ENCODE measurements around the gene LIMK1. TPM values are rescaled to one million over a fixed set of nuclear protein-coding genes. Genes with fewer than 3 reads are reported as not detected.

The LIMK1 gene
- total and polyA plus RNA-seq, 9 donors = 9.6 to 21.9 (median 16.8) TPM

DNA sequence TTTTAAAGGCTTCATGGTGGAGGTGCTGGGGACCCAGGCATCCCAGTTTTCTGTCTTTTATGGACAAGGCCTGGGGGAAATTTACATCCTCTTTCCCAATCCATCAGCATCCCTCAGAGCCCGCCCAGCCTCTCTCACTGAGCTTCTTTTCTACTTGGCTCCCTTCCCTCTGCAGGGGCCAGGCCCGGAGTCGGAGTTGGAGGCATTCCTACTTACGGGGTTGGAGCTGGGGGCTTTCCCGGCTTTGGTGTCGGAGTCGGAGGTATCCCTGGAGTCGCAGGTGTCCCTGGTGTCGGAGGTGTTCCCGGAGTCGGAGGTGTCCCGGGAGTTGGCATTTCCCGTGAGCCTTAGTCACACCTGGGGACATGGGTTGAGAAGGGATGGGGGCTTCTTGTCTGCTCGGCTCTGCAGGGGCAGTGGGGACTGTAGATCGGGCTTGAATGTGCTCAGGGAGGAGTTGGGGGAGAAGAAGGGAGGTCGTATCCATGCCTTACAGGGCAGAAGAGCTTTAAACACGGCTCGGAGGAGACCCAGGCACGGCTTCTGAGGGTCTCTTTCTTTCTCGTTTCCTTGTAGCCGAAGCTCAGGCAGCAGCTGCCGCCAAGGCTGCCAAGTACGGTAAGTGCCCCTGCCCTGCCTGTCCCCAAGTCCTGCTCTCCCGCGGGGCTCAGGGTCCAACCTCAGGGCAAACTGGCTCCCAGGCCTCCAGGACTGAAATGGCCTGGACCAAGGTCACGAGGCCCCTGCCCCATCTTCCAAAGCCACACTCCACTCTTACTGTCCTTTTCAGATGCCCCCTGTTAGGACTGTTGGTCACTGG is 27.3 kb upstream of the LIMK1 start:
- H3K4me3 ChIP-seq (ENCODE audit: low read length) = no peak overlapping the region
- peaks cover 10% of the 10 kb centered on the region for H3K4me1 ChIP-seq (ENCODE audit: control insufficient read depth, insufficient read depth, low read length)
- no peaks in the 10 kb centered on the region for H3K9me3 ChIP-seq (replicated peaks; ENCODE audit: control insufficient read depth, low read depth, low read length)
- no peaks in the 10 kb centered on the region for H3K27me3 ChIP-seq (ENCODE audit: control insufficient read depth, insufficient read depth, low read length)
- peaks cover 12% of the 10 kb centered on the region for H3K36me3 ChIP-seq (ENCODE audit: control insufficient read depth, insufficient read depth, low read length)
- H3K27ac ChIP-seq (ENCODE audit: low read length) = no peak overlapping the region
- 65% methylated on average over 17 of the region's 26 CpGs for WGBS (ENCODE audit: insufficient coverage)
- DNase-seq = no peak

DNA sequence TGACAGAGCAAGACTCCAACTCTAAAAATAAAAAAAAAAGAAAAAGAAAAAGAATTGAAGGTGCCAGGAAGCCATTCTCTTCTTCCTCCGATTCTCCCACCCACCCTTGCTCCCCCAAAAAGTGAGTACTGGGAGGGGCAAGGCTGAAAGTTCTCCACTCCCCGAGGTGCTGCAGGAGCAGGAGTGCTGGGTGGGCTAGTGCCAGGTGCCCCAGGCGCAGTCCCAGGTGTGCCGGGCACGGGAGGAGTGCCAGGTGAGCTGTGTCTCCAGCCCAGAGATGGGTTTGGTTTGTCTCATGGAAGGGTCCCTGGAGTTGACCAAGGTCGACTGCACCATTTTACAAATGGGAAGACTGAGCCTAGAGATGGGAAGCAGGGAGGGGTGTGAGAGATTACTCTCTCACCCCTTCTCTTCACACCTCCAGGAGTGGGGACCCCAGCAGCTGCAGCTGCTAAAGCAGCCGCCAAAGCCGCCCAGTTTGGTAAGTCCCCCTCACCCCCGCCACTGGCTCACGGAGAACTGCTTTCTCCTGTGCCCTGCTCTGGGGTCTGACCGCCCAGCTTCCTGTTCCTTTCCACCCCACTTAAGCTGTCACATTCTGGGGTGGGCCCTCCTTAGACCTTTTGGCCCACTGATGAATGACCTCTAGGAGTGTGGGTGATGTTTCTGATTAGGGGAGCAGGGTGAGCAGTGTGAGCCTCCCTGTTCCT is 26.2 kb upstream of the LIMK1 start:
- WGBS (ENCODE audit: insufficient coverage) = 77% methylated on average over 6 of the region's 11 CpGs

DNA sequence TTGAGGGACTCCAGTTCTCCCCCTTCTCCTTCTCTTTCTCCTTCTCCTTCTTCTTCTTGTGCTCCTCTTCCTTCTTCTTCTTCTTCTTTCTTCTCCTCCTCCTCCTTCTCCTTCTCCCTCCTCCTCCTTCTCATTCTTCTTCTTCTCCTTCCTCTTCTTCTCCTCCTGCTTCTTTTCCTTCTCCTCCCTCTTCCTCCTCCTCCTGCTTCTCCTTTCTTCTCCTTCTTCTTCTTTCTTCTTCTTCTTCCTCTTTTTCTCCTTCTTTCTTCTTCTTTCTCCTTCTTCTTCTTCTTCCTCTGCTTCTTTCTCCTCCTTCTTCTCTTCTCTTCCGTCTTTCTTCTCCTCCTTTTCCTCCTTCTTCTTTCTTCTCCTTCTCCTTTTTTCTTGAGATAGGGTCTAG is 25.6 kb upstream of the LIMK1 start:
- no peak for DNase-seq
- peaks cover 15% of the 10 kb centered on the region for H3K36me3 ChIP-seq (ENCODE audit: control insufficient read depth, insufficient read depth, low read length)
- peaks cover 11% of the 10 kb centered on the region for H3K4me1 ChIP-seq (ENCODE audit: control insufficient read depth, insufficient read depth, low read length)
- no peaks in the 10 kb centered on the region for H3K27me3 ChIP-seq (ENCODE audit: control insufficient read depth, insufficient read depth, low read length)
- WGBS (ENCODE audit: insufficient coverage) = 100% methylated on average over 1 of the region's 1 CpG
- H3K9me3 ChIP-seq (replicated peaks; ENCODE audit: control insufficient read depth, low read depth, low read length) = no peaks in the 10 kb centered on the region
- H3K4me3 ChIP-seq (ENCODE audit: low read length) = no peak overlapping the region
- H3K27ac ChIP-seq (ENCODE audit: low read length) = no peak overlapping the region

More for the DNA sequence above, 26.2 kb upstream of the LIMK1 start:
- no peak for DNase-seq
- no peaks in the 10 kb centered on the region for H3K9me3 ChIP-seq (replicated peaks; ENCODE audit: control insufficient read depth, low read depth, low read length)
- peaks cover 11% of the 10 kb centered on the region for H3K4me1 ChIP-seq (ENCODE audit: control insufficient read depth, insufficient read depth, low read length)
- no peaks in the 10 kb centered on the region for H3K27me3 ChIP-seq (ENCODE audit: control insufficient read depth, insufficient read depth, low read length)
- no peak overlapping the region for H3K27ac ChIP-seq (ENCODE audit: low read length)
- H3K36me3 ChIP-seq (ENCODE audit: control insufficient read depth, insufficient read depth, low read length) = peaks cover 15% of the 10 kb centered on the region
- H3K4me3 ChIP-seq (ENCODE audit: low read length) = no peak overlapping the region

DNA sequence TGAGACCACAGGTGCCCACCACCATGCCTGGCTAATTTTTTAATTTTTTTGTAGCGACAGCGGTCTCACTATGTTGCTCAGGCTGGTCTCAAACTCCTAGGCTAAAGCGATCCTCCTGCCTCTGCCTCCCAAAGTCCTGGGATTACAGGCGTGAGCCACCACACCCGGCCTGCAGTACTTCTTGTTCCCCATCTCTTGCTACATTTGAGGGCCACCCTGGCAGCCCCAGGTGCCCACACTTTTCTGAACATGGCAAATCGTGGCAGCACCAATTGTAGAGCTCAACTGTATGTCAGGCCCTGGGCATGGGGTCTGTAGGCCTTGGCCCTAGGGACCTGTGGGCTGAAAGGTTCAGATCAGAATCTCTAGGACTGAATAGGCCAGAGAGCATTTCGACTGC is 25.1 kb upstream of the LIMK1 start:
- Histone ChIP-seq H3K27me3 (ENCODE audit: control insufficient read depth, insufficient read depth, low read length) (no peaks in the 10 kb centered on the region), H3K27ac (ENCODE audit: low read length) (no peak overlapping the region), H3K36me3 (ENCODE audit: control insufficient read depth, insufficient read depth, low read length) (peaks cover 18% of the 10 kb centered on the region), H3K4me1 (ENCODE audit: control insufficient read depth, insufficient read depth, low read length) (peaks cover 11% of the 10 kb centered on the region), H3K4me3 (ENCODE audit: low read length) (no peak overlapping the region), H3K9me3 (replicated peaks; ENCODE audit: control insufficient read depth, low read depth, low read length) (no peaks in the 10 kb centered on the region)
- 83% methylated on average over 7 of the region's 7 CpGs for WGBS (ENCODE audit: insufficient coverage)
- DNase-seq = no peak

DNA sequence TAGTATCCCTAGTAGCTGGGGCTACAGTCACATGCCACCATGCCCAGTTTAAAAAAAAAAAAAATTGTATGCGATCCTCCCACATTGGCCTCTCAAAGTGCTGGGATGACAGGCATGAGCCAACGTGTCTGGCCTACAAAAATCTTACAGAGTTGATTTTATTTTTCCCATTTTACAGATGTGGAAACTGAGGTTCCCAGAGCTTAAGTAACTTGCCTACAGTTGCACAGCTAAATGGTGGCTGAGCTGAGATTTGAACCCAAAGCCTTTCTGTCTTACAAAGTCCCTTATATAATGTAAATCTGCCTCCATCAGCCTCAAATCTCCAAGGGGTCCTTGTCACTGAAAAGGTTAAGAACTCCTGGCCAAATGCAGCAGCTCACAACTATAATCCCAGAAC is 24.6 kb upstream of the LIMK1 start:
- no peak for DNase-seq
- no CpG with 5 or more reads among the region's 2 CpGs for WGBS (ENCODE audit: insufficient coverage)
- Histone ChIP-seq H3K9me3 (replicated peaks; ENCODE audit: control insufficient read depth, low read depth, low read length) (no peaks in the 10 kb centered on the region), H3K4me1 (ENCODE audit: control insufficient read depth, insufficient read depth, low read length) (peaks cover 11% of the 10 kb centered on the region), H3K36me3 (ENCODE audit: control insufficient read depth, insufficient read depth, low read length) (peaks cover 20% of the 10 kb centered on the region), H3K27me3 (ENCODE audit: control insufficient read depth, insufficient read depth, low read length) (no peaks in the 10 kb centered on the region), H3K27ac (ENCODE audit: low read length) (no peak overlapping the region), H3K4me3 (ENCODE audit: low read length) (no peak overlapping the region)

DNA sequence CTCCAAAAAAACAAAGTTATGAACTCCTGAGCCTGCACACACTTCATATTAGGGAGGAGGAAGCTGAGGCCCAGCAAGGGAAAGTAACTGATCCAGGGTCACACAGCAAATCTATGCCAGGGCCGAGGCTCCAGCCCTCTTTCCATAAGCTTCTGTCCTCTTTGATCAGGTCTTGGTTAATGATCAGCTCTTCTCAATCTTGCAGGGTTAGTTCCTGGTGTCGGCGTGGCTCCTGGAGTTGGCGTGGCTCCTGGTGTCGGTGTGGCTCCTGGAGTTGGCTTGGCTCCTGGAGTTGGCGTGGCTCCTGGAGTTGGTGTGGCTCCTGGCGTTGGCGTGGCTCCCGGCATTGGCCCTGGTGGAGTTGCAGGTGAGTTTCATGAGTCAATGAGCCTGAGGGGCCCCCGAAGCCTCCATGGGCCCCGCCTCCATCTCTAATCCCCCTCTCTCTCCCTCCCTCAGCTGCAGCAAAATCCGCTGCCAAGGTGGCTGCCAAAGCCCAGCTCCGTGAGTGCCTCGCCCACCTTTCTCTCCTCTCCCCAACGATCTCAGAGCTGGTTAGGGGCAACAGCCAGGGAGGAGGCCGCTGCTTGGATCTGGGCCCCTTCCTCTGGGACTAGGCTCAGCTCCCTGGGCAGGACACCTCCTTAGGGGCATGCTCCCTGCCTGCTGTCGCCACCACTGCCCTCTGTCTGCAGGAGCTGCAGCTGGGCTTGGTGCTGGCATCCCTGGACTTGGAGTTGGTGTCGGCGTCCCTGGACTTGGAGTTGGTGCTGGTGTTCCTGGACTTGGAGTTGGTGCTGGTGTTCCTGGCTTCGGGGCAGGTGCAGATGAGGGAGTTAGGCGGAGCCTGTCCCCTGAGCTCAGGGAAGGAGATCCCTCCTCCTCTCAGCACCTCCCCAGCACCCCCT is 23.7 kb upstream of the LIMK1 start:
- no peak for DNase-seq
- H3K9me3 ChIP-seq (replicated peaks; ENCODE audit: control insufficient read depth, low read depth, low read length) = no peaks in the 10 kb centered on the region
- 55% methylated on average over 16 of the region's 21 CpGs for WGBS (ENCODE audit: insufficient coverage)
- H3K27me3 ChIP-seq (ENCODE audit: control insufficient read depth, insufficient read depth, low read length) = no peaks in the 10 kb centered on the region
- H3K27ac ChIP-seq (ENCODE audit: low read length) = no peak overlapping the region
- no peak overlapping the region for H3K4me3 ChIP-seq (ENCODE audit: low read length)
- peaks cover 18% of the 10 kb centered on the region for H3K36me3 ChIP-seq (ENCODE audit: control insufficient read depth, insufficient read depth, low read length)
- H3K4me1 ChIP-seq (ENCODE audit: control insufficient read depth, insufficient read depth, low read length) = peaks cover 11% of the 10 kb centered on the region

DNA sequence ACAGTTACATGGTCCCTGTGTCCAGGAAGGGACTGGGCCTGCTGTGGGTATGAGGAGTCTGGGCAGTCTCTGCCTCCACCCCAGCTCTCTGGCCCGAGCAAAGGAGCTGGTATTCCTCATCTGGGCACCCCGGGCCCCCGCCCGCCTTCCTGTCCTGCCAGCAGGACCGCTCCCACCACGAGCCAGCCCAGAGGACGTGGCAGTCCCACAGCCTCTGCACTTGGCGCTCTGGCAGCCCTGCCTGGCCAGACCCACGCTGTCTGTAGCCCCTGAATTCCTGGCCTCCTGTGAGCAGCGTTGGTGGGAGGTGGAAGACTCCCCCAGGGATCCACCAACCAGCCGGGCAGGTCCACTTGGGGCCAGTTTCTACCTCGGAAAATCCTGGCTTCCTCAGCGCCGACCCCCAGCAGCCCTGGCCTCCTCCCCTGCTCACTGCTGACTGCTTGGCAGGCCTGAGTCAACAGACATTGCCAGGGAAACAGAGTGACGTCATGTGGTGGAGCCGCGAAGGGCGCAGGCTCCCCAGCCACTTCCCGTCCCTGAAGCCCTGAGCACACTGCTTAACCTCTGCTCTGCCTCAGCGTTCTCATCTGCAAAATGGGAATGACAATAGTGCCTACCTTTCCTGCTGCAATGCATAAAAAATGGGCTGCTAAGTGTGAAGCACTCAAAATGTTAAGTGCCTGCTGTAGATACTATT is 21.6 kb upstream of the LIMK1 start:
- peak; percentile 86 for DNase-seq
- H3K27me3 ChIP-seq (ENCODE audit: control insufficient read depth, insufficient read depth, low read length) = no peaks in the 10 kb centered on the region
- peak overlapping the region; percentile 74 for H3K27ac ChIP-seq (ENCODE audit: low read length)
- peaks cover 11% of the 10 kb centered on the region for H3K4me1 ChIP-seq (ENCODE audit: control insufficient read depth, insufficient read depth, low read length)
- WGBS (ENCODE audit: insufficient coverage) = 34% methylated on average over 19 of the region's 20 CpGs
- peaks cover 17% of the 10 kb centered on the region for H3K36me3 ChIP-seq (ENCODE audit: control insufficient read depth, insufficient read depth, low read length)
- no peaks in the 10 kb centered on the region for H3K9me3 ChIP-seq (replicated peaks; ENCODE audit: control insufficient read depth, low read depth, low read length)
- H3K4me3 ChIP-seq (ENCODE audit: low read length) = no peak overlapping the region

DNA sequence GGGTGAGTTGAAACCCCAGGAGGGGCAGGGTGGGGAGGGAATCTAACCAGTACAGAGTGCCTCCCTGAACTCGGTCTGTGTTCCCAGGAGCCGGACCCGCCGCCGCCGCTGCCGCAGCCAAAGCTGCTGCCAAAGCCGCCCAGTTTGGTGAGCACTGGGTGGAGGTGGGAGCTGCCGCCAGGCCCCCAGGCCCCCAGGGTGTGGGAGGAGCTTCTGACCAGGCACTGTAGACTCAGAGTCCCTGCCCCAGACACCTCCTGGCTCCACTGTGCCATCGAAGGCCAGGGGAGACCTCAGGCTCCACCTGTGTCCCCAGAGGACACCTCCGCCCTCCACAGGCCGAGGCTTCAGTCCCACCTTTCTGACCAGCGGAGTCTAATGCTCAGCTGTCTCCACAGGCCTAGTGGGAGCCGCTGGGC is 20.4 kb upstream of the LIMK1 start:
- Histone ChIP-seq H3K27me3 (ENCODE audit: control insufficient read depth, insufficient read depth, low read length) (no peaks in the 10 kb centered on the region), H3K36me3 (ENCODE audit: control insufficient read depth, insufficient read depth, low read length) (peaks cover 17% of the 10 kb centered on the region), H3K4me1 (ENCODE audit: control insufficient read depth, insufficient read depth, low read length) (peaks cover 11% of the 10 kb centered on the region), H3K9me3 (replicated peaks; ENCODE audit: control insufficient read depth, low read depth, low read length) (no peaks in the 10 kb centered on the region), H3K27ac (ENCODE audit: low read length) (no peak overlapping the region), H3K4me3 (ENCODE audit: low read length) (no peak overlapping the region)
- 90% methylated on average over 14 of the region's 14 CpGs for WGBS (ENCODE audit: insufficient coverage)
- DNase-seq = no peak

DNA sequence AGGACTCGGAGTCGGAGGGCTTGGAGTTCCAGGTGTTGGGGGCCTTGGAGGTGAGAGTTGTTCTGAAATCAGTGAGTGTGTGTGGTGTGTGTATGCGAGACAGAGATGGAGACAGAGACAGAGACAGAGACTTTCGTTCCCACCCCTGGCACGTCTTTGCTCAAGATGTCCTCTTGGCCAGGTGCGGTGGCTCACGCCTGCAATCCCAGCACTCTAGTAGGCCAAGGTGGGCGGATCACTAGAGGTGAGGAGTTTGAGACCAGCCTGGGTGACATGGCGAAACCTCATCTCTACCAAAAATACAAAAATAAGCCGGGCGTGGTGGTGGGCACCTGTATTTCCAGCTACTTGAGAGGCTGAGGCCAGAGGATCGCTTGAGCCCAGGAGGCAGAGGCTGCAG is 20.0 kb upstream of the LIMK1 start:
- no peak for DNase-seq
- Histone ChIP-seq H3K36me3 (ENCODE audit: control insufficient read depth, insufficient read depth, low read length) (peaks cover 14% of the 10 kb centered on the region), H3K4me3 (ENCODE audit: low read length) (no peak overlapping the region), H3K9me3 (replicated peaks; ENCODE audit: control insufficient read depth, low read depth, low read length) (no peaks in the 10 kb centered on the region), H3K27ac (ENCODE audit: low read length) (no peak overlapping the region), H3K4me1 (ENCODE audit: control insufficient read depth, insufficient read depth, low read length) (peaks cover 11% of the 10 kb centered on the region), H3K27me3 (ENCODE audit: control insufficient read depth, insufficient read depth, low read length) (no peaks in the 10 kb centered on the region)
- 93% methylated on average over 8 of the region's 12 CpGs for WGBS (ENCODE audit: insufficient coverage)

All from muscle of leg (tissue), 11 donors.